ENCODE measurements around the gene DBNDD1.

The DBNDD1 gene

GRCh38 chr16:89973235-89973634 lies 46.0 kb downstream of the DBNDD1 start:
- ChIA-PET CTCF (interaction anchor here (0.6 to 0.8 kb wide), 2 partner anchors 47 to 111 kb away, joined by 3 to 4 read pairs; no protein-coding TSS in a partner anchor), POLR2A (interaction anchor here (0.6 to 4.3 kb wide), 10 partner anchors 12 to 100 kb away, joined by 3 to 32 read pairs (median 4); partner anchors contain the start of genes TCF25 and TUBB3)
- TF ChIP-seq ZNF521 (tag by site-specific recombination; IDR thresholded peaks at IDR 0.05) (no peak), ZNF518A (tag by site-specific recombination; conservative IDR thresholded peaks at IDR 0.05; ENCODE audit: low read depth) (no peak), ZNF626 (tag by site-specific recombination; IDR thresholded peaks at IDR 0.05) (no peak), KLF7 (tag by site-specific recombination; IDR thresholded peaks at IDR 0.05; ENCODE audit: borderline replicate concordance) (no peak), ZNF529 (tag by site-specific recombination; IDR thresholded peaks at IDR 0.05; ENCODE audit: insufficient replicate concordance) (no peak), ZNF664 (tag by site-specific recombination; IDR thresholded peaks at IDR 0.05) (no peak), ZNF394 (tag by site-specific recombination; IDR thresholded peaks at IDR 0.05; ENCODE audit: borderline replicate concordance) (peak; percentile 48; the same call in 1 of the 2 replicates)
- Histone ChIP-seq H3K36me3 (ENCODE audit: control insufficient read depth in 2 of 2, insufficient read depth in 1 of 2, low read length in 2 of 2) (peaks cover 17 to 34% of the 10 kb centered on the region in 2 experiments; a peak in 2 of 3 replicates), H3K9me3 (ENCODE audit: control insufficient read depth, insufficient read depth, low read depth, low read length) (no peaks in the 10 kb centered on the region), H3K27ac (ENCODE audit: extremely low read depth, low read depth, low read length) (peak overlapping the region; percentile 90; the same call in 1 of the 2 replicates), H3K4me3 (ENCODE audit: low read depth, low read length) (peak overlapping the region; percentile 100), H3K4me1 (ENCODE audit: control insufficient read depth, insufficient read depth, low read length) (0 out of 2 replicates have a peak, but pooled peaks cover 3% of the 10 kb centered on the region)

- Histone ChIP-seq H3K4me1 (ENCODE audit: control insufficient read depth, insufficient read depth, low read length) (0 out of 2 replicates have a peak, but pooled peaks cover 3% of the 10 kb centered on the region), H3K27ac (ENCODE audit: extremely low read depth, low read depth, low read length) (peak overlapping the region; percentile 90), H3K36me3 (ENCODE audit: control insufficient read depth in 2 of 2, insufficient read depth in 1 of 2, low read length in 2 of 2) (peaks cover 16 to 29% of the 10 kb centered on the region in 2 experiments; a peak in 2 of 3 replicates), H3K9me3 (ENCODE audit: control insufficient read depth, insufficient read depth, low read depth, low read length) (no peaks in the 10 kb centered on the region), H3K4me3 (ENCODE audit: low read depth, low read length) (peak overlapping the region; percentile 100)
- POLR2A ChIA-PET = interaction anchor here (0.6 to 4.3 kb wide), 13 partner anchors 13 to 109 kb away, joined by 3 to 32 read pairs (median 3); partner anchors contain the start of genes TCF25 and TUBB3
- CTCF ChIA-PET = interaction anchor here (0.6 to 1.3 kb wide), 3 partner anchors 23 to 112 kb away, joined by 3 to 5 read pairs (median 4); no protein-coding TSS in a partner anchor
- TF ChIP-seq ZNF529 (tag by site-specific recombination; IDR thresholded peaks at IDR 0.05; ENCODE audit: insufficient replicate concordance) = no peak
- peak; percentile 93 for TF ChIP-seq ZNF335 (tag by site-specific recombination; conservative IDR thresholded peaks at IDR 0.05)
- TF ChIP-seq KLF8 (tag by site-specific recombination; IDR thresholded peaks at IDR 0.05) = peak; percentile 71; the same call in 1 of the 2 replicates
- TF ChIP-seq ZNF19 (tag by site-specific recombination; IDR thresholded peaks at IDR 0.05; ENCODE audit: low read depth) = no peak
- TF ChIP-seq ZSCAN30 (tag by site-specific recombination; IDR thresholded peaks at IDR 0.05) = peak; percentile 92
- TF ChIP-seq KLF7 (tag by site-specific recombination; IDR thresholded peaks at IDR 0.05; ENCODE audit: borderline replicate concordance) = peak; percentile 84; the same call in 1 of the 2 replicates
- TF ChIP-seq ZBTB11 (tag by site-specific recombination; conservative IDR thresholded peaks at IDR 0.05; ENCODE audit: low read depth) = peak; percentile 39
- peak; percentile 78 for TF ChIP-seq GLIS2 (tag by site-specific recombination; IDR thresholded peaks at IDR 0.05)
- no peak for TF ChIP-seq ZNF223 (tag by site-specific recombination; IDR thresholded peaks at IDR 0.05)
- TF ChIP-seq REPIN1 (tag by site-specific recombination; IDR thresholded peaks at IDR 0.05; ENCODE audit: low read depth) = 0 out of 2 replicates have a peak, but pooled peaks have one; percentile 14
- peak; percentile 90 for TF ChIP-seq ZNF600 (tag by site-specific recombination; IDR thresholded peaks at IDR 0.05)
- TF ChIP-seq ZBTB10 (tag by site-specific recombination; IDR thresholded peaks at IDR 0.05) = no peak
- TF ChIP-seq ZFP41 (tag by site-specific recombination; IDR thresholded peaks at IDR 0.05; ENCODE audit: borderline replicate concordance) = no peak
- peak; percentile 59; the same call in 1 of the 2 replicates for TF ChIP-seq ZNF610 (tag by site-specific recombination; IDR thresholded peaks at IDR 0.05; ENCODE audit: borderline replicate concordance)
Observed at GRCh38 chr16:89972244-89973234, 46.7 kb downstream of the DBNDD1 start.

Data from HEK293 (cell line).